Mammary epithelial cell (primary cell): Measurements from ENCODE around the gene ZEB2.

Experiments used
- EZH2 ChIP-seq: IDR thresholded peaks from 2 replicates; pipeline ENCODE4 v1.6.1; 2012; ENCODE audit warnings: low read length, inconsistent platforms, borderline replicate concordance
- TF ChIP-seq, protein P1 (sequence below), 2 donors: IDR thresholded peaks in 1 of 2; conservative IDR thresholded peaks in 1 of 2; 2 replicates each; pipeline ENCODE4 v1.5.1; 2011 to 2012; ENCODE audit warnings: inconsistent platforms in 2 of 2, low read length in 2 of 2, mild to moderate bottlenecking in 2 of 2, control low read depth in 1 of 2, low read depth in 1 of 2; ENCODE audit not compliant: insufficient read depth in 1 of 2; ENCODE audit errors: extremely low read depth in 1 of 2

DNA sequence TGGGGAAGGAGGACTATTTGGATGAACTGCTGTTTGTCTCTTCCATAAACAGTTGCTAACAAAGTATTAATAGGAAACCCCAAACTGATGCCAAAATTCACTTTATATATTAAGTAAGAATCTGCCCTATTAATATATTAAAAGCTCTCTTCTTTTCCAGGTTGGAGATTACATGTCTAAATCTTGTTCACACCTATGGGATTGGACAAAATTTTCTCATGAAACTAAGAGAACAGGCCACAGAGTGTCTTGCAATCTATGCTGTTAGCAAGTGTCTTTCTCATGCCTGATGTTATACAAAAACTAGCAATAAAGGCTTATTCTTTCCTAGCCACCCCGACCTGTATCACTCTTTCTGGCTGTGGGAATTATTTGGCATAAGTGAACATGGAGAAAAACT, 18.3 kb downstream of the ZEB2 start:
- TF ChIP-seq, protein P1, sequence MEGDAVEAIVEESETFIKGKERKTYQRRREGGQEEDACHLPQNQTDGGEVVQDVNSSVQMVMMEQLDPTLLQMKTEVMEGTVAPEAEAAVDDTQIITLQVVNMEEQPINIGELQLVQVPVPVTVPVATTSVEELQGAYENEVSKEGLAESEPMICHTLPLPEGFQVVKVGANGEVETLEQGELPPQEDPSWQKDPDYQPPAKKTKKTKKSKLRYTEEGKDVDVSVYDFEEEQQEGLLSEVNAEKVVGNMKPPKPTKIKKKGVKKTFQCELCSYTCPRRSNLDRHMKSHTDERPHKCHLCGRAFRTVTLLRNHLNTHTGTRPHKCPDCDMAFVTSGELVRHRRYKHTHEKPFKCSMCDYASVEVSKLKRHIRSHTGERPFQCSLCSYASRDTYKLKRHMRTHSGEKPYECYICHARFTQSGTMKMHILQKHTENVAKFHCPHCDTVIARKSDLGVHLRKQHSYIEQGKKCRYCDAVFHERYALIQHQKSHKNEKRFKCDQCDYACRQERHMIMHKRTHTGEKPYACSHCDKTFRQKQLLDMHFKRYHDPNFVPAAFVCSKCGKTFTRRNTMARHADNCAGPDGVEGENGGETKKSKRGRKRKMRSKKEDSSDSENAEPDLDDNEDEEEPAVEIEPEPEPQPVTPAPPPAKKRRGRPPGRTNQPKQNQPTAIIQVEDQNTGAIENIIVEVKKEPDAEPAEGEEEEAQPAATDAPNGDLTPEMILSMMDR (conservative IDR thresholded peaks at IDR 0.05 in 1 of 2, IDR thresholded peaks at IDR 0.05 in 1 of 2; ENCODE audit: extremely low read depth in 1 of 2, insufficient read depth in 1 of 2, low read depth in 1 of 2, low read length in 2 of 2), result no peak
- TF ChIP-seq EZH2, result no peak
